Heart right ventricle (tissue), 16 donors: Measurements from ENCODE around the gene PLEKHA5. TPM values are rescaled to one million over a fixed set of nuclear protein-coding genes. Genes with fewer than 3 reads are reported as not detected.
"Not testable (repeated sequence)": the region's sequence is repeated elsewhere in the genome, so short reads cannot be mapped to it uniquely, and the experiment has no call there.

ENCODE experiments used
- ATAC-seq, 8 donors: fragments of 200-7000 bp; cut with Tn5 transposase; one replicate each; pipeline ENCODE4 v1.9.1; 2020; ENCODE audit warnings: mild to moderate bottlenecking in 8 of 8, moderate library complexity in 8 of 8, moderate number of reproducible peaks in 1 of 8
- DNase-seq, 2 donors: peaks; one replicate each; pipeline ENCODE4 v3.0.0-alpha.2; 2020
- H3K27ac ChIP-seq, 10 donors: fragments of 200-600 bp; sonication (generic) in 2 of 10; one replicate each; pipeline versions ENCODE4 v1.5.0 to v1.8.0; 2020 to 2022; ENCODE audit warnings: mild to moderate bottlenecking in 3 of 10
- H3K27me3 ChIP-seq, 7 donors: fragments of 200-600 bp; one replicate each; pipeline ENCODE4 v1.8.0; 2021 to 2022; ENCODE audit warnings: mild to moderate bottlenecking in 2 of 7
- H3K36me3 ChIP-seq, 9 donors: fragments of 200-600 bp; sonication (generic) in 1 of 9; one replicate each; pipeline versions ENCODE4 v1.5.0 to v1.8.0; 2020 to 2022; ENCODE audit warnings: mild to moderate bottlenecking in 2 of 9
- H3K4me1 ChIP-seq, 9 donors: fragments of 200-600 bp; sonication (generic) in 1 of 9; one replicate each; pipeline versions ENCODE4 v1.5.0 to v1.8.0; 2020 to 2022; ENCODE audit warnings: mild to moderate bottlenecking in 4 of 9
- H3K4me3 ChIP-seq, 10 donors: fragments of 200-600 bp; sonication (generic) in 2 of 10; one replicate each; pipeline versions ENCODE4 v1.5.0 to v1.8.0; 2020 to 2022; ENCODE audit warnings: mild to moderate bottlenecking in 7 of 10, moderate library complexity in 2 of 10
- H3K9me3 ChIP-seq, 11 donors: fragments of 200-600 bp in 10 of 11; sonication (generic) in 2 of 11; one replicate each; pipeline versions ENCODE4 v1.5.0 to v1.8.0; 2013 to 2022; ENCODE audit warnings: mild to moderate bottlenecking in 2 of 11, control low read depth in 1 of 11, moderate library complexity in 1 of 11
- WGBS, 2 donors: extraction: QIAGEN DNeasy Blood & Tissue Kit; methylation state at CpG; one replicate each; pipeline ENCODE4 v1.1.7; 2013; ENCODE audit warnings: inconsistent platforms in 1 of 2; 5-methylcytosine and 5-hydroxymethylcytosine counted together
- intact Hi-C, 10 donors: fragments of 100-400 bp; cut with DNase I; formaldehyde crosslinking; loops; one replicate each; pipeline versions ENCODE4 v1.11.1 to v1.14.2; 2022
- polyA plus RNA-seq, 2 donors: library from polyadenylated mRNA; stranded (reverse); fragments of 200-250 nt; gene quantifications; one replicate each; pipeline ENCODE4 v1.2.3, GENCODE V29; 2013
- total RNA-seq, 10 donors: library from RNA; stranded (reverse); fragmentation: NEBNext Ultra II Directional in 3 of 10; extraction: Animal tissue kit (Norgen Biotek cat#: 25700) in 3 of 10; gene quantifications; one replicate each; pipeline versions ENCODE4 v1.2.1 to v1.2.4, GENCODE V29; 2021 to 2023
- TF ChIP-seq, protein P1 (sequence below), 9 donors: fragments of 200-600 bp; sonication (generic) in 2 of 9; IDR thresholded peaks; one replicate each; pipeline versions ENCODE4 v1.5.0 to v1.8.0; 2021 to 2022; ENCODE audit warnings: antibody characterized with exemption in 9 of 9, mild to moderate bottlenecking in 5 of 9, moderate library complexity in 1 of 9
- donor health status: Arrhythmogenic right ventricular cardiomyopathy.
- donor health status: ischemic (EF 13 %, LVEDD 7.1; RV severe dilation, severe dysfunction).
- donor health status: healthy with polysubstance abuse.
- donor health status: DM: no; HTN: yes; CAD: no.
- donor health status: DM: no; HTN: no; CAD: no.
- donor health status: ischemic (EF 25% LVEDD 6.9; RV normal size, moderate dysfunction).
- donor health status: ischemic (EF 25% LVEDD 5.7; RV mildly dilated, moderate dysfunction).
- donor health status: healthy.
- donor health status: DM: yes; HTN: yes; CAD: no.
- donor health status: Ischemic cardiomyopathy.
- donor health status: ischemic (EF 35%, LVEDD 5.7; RV mildly dilated, moderate dysfunction).
- donor health status: nonischemic (EF 11% LVEDD 7.7; RV severe dilation, severe dysfunction).
- donor health status: DM: yes; HTN: yes; CAD: no.
- donor health status: PGD.
- donor health status: ischemic (EF 29% LVEDD 5.4; RV normal size, mild dysfunction).
- donor health status: nonischemic (EF 23%, LVEDD 6.1; RV moderate dilation, normal function).

PLEKHA5 gene
- total and polyA plus RNA-seq, 12 donors = 11.8 to 77.1 (median 61.8) TPM

DNA sequence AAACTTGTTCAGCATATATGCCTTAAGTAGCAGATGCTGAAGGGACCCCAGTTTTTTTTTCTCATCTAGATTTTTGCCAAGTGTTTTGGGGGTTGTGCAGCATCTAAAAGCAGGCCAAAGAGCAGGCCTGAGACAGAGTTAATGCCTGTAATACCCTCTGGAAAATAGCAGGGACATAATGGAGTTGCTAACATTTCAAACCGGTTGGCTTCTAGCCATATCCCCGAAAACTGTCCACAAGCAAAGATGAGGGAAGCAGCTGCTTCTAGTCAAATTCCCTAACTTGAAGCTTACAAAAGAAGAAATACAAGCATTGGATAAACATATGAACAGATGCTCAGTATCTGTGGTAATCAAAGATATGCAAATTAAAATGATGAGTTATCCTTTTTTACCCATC, 257.6 kb downstream of the PLEKHA5 start:
- peaks cover 0 to 5% (median 0%) of the 10 kb centered on the region in 9 donors for H3K4me1 ChIP-seq
- H3K36me3 ChIP-seq = no peaks in the 10 kb centered on the region
- peak overlapping the region in 1 of 10 donors; percentile 30 for H3K27ac ChIP-seq
- H3K4me3 ChIP-seq = no peak overlapping the region
- intact Hi-C loops = loop anchor here in 1 of 10 donors (10.0 kb wide), 1 partner anchor 258 kb away; no protein-coding TSS in a partner anchor
- 56 to 74% methylated on average over 2 of the region's 2 CpGs for WGBS, 2 donors
- H3K9me3 ChIP-seq = no peaks in the 10 kb centered on the region
- TF ChIP-seq, protein P1, sequence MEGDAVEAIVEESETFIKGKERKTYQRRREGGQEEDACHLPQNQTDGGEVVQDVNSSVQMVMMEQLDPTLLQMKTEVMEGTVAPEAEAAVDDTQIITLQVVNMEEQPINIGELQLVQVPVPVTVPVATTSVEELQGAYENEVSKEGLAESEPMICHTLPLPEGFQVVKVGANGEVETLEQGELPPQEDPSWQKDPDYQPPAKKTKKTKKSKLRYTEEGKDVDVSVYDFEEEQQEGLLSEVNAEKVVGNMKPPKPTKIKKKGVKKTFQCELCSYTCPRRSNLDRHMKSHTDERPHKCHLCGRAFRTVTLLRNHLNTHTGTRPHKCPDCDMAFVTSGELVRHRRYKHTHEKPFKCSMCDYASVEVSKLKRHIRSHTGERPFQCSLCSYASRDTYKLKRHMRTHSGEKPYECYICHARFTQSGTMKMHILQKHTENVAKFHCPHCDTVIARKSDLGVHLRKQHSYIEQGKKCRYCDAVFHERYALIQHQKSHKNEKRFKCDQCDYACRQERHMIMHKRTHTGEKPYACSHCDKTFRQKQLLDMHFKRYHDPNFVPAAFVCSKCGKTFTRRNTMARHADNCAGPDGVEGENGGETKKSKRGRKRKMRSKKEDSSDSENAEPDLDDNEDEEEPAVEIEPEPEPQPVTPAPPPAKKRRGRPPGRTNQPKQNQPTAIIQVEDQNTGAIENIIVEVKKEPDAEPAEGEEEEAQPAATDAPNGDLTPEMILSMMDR (IDR thresholded peaks at IDR 0.05) = no peak
- no peaks in the 10 kb centered on the region for H3K27me3 ChIP-seq
- ATAC-seq (peak in 5 of 8 donors; percentile 19 to 47 (median 39)), DNase-seq (peak in 1 of 2 donors; percentile 22)

DNA sequence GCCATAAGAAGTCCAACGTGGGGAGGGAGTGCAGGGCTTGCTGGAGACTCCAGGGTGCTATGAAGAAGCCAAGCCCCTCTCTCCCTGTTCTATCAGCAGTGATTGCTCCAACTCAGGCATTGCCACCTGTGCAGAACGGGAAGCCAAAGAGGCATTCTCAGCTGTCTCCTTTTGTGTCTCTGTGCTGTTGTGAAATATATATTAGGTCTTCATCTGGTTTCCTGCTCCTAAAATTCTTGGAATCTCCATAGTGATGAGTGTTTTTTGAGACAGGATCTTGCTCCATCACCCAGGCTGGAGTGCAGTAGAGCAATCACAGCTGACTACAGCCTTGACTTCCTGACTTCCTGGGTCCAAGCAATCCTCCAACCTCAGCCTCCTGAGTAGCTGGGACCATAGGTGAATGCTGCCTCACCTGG, 258.6 kb downstream of the PLEKHA5 start:
- intact Hi-C loops = loop anchor here in 1 of 10 donors (10.0 kb wide), 1 partner anchor 257 kb away; no protein-coding TSS in a partner anchor
- TF ChIP-seq, protein P1 (IDR thresholded peaks at IDR 0.05) = no peak

DNA sequence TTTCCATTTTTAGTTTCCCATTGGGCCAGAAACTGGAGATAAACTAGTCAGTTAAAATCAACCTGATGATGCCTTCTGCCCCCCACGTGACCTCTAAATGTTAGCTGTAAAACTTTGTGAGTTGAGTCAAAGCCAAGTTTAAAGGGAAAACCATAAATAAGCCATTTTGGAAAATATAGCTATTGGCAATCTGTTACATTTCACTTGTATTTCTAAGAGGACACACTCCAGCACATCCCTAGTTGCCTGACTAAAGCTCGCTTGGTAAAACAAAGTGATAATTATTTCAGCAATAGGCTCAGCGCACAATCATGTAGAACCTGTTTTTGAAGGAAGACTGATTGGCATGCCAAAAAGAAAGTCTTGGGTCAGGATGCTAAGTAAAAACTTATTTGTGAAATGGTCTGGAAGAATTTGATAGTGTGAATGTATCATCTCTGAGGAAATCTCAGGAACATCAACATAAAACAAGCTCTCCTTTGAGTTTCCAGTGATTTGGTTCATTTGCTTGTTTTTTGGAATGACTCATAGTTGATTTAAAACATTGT, 260.6 kb downstream of the PLEKHA5 start:
- no peak for DNase-seq
- intact Hi-C loops = no loop called here

More for the DNA sequence above, 258.6 kb downstream of the PLEKHA5 start:
- Histone ChIP-seq H3K36me3 (no peaks in the 10 kb centered on the region), H3K4me3 (no peak overlapping the region), H3K27ac (no peak overlapping the region), H3K4me1 (peaks cover 0 to 5% (median 0%) of the 10 kb centered on the region in 9 donors), H3K9me3 (no peaks in the 10 kb centered on the region), H3K27me3 (no peaks in the 10 kb centered on the region)
- DNase-seq (no peak), ATAC-seq (peak in 7 of 8 donors; percentile 26 to 75 (median 58))
- WGBS, 2 donors = 63 to 70% methylated on average over 2 of the region's 2 CpGs

DNA sequence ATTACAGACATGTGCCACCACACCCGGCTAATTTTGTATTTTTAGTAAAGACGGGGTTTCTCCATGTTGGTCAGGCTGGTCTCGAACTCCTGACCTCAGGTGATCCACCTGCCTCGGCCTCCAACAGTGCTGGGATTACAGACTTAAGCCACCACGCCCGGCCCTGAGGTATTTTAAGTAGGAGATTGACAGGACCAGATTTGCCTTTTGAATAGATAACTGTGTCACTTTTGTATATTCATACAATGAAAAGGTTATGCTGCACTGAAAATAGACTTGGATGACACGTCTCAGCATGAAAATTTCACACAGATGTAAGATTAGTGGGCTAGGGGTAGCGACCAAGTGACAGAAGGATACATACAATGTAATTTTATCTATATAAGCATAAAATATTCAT, 263.1 kb downstream of the PLEKHA5 start:
- H3K9me3 ChIP-seq, H3K27ac ChIP-seq, H3K36me3 ChIP-seq, H3K4me1 ChIP-seq, intact Hi-C loops, H3K4me3 ChIP-seq, H3K27me3 ChIP-seq, DNase-seq, ATAC-seq: not testable (repeated sequence)
- WGBS, 2 donors = 81 to 87% methylated on average over 8 of the region's 8 CpGs

More for the DNA sequence above, 260.6 kb downstream of the PLEKHA5 start:
- WGBS, 2 donors = 69 to 83% methylated on average over 3 of the region's 3 CpGs
- no peaks in the 10 kb centered on the region for H3K36me3 ChIP-seq
- H3K27ac ChIP-seq = no peak overlapping the region
- H3K27me3 ChIP-seq = no peaks in the 10 kb centered on the region
- no peak overlapping the region for H3K4me3 ChIP-seq
- peaks cover 0 to 6% (median 0%) of the 10 kb centered on the region in 9 donors for H3K4me1 ChIP-seq
- TF ChIP-seq, protein P1 (IDR thresholded peaks at IDR 0.05) = no peak
- no peaks in the 10 kb centered on the region for H3K9me3 ChIP-seq
- ATAC-seq = no peak

DNA sequence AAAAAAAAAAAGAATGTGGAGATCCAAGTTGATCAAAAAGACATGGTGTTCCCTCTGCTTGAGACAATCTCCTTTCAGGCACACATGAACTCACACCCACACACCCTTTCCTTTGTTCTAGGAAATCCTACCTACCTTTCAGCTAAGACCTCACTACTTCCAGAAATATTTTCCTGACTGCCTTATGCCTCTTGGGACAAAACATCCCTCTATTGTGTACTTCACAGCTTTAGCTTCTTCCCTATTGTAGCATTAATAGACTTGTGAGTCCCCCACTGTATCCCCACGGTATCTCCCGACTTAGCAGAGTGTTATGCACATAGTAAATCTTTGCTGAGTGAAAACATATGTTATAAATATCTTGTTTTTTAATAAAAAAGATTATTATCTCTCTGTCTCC, 264.9 kb downstream of the PLEKHA5 start:
- WGBS, 2 donors = 61 to 66% methylated on average over 2 of the region's 2 CpGs
- H3K4me3 ChIP-seq = no peak overlapping the region
- DNase-seq (no peak), ATAC-seq (peak in 6 of 8 donors; percentile 16 to 71 (median 63))
- TF ChIP-seq, protein P1 (IDR thresholded peaks at IDR 0.05) = no peak
- no peaks in the 10 kb centered on the region for H3K27me3 ChIP-seq
- intact Hi-C loops = no loop called here
- H3K4me1 ChIP-seq = peaks cover 0 to 6% (median 0%) of the 10 kb centered on the region in 9 donors
- H3K36me3 ChIP-seq = no peaks in the 10 kb centered on the region
- no peaks in the 10 kb centered on the region for H3K9me3 ChIP-seq
- H3K27ac ChIP-seq = no peak overlapping the region
